WERI-Rb-1 (cell line): Measurements from ENCODE around the gene ADCK2.
"Not testable (repeated sequence)": the region's sequence is repeated elsewhere in the genome, so short reads cannot be mapped to it uniquely, and the experiment has no call there.

Experiments used
- DNase-seq: peaks from one replicate; pipeline ENCODE4 v3.0.0-alpha.2; 2020
- H3K27ac ChIP-seq: fragments of 250-450 bp; sonication (Bioruptor Pico); 2 replicates; pipeline ENCODE4 v1.5.1; 2020; ENCODE audit warnings: mild to moderate bottlenecking, moderate library complexity
- H3K27me3 ChIP-seq: fragments of 250-450 bp; sonication (Bioruptor Pico); 2 replicates; pipeline ENCODE4 v1.5.1; 2021; ENCODE audit warnings: mild to moderate bottlenecking, low read depth, moderate library complexity; ENCODE audit not compliant: insufficient read depth, severe bottlenecking
- H3K36me3 ChIP-seq: fragments of 250-450 bp; sonication (Bioruptor Pico); 2 replicates; pipeline ENCODE4 v1.5.1; 2020; ENCODE audit warnings: mild to moderate bottlenecking, moderate library complexity
- H3K4me3 ChIP-seq: 2 replicates; pipeline ENCODE4 v1.5.1; 2011; ENCODE audit warnings: low read depth, mild to moderate bottlenecking, control low read depth, low read length
- H3K9me3 ChIP-seq: fragments of 250-450 bp; sonication (Bioruptor Pico); 2 replicates; pipeline ENCODE4 v1.5.1; 2021; ENCODE audit warnings: mild to moderate bottlenecking, moderate library complexity; ENCODE audit not compliant: severe bottlenecking
- CTCF ChIP-seq: IDR thresholded peaks from 2 replicates; pipeline ENCODE4 v1.5.1; 2011; ENCODE audit warnings: low read depth, mild to moderate bottlenecking, control low read depth, inconsistent platforms, low read length

ADCK2 gene

GRCh38 chr7:140691376-140692045, 18.8 kb downstream of the ADCK2 start:
- peaks cover 49% of the 10 kb centered on the region for H3K36me3 ChIP-seq
- TF ChIP-seq CTCF = peak; percentile 6; the same call in 1 of the 2 replicates
- no peak overlapping the region for H3K4me3 ChIP-seq
- no peaks in the 10 kb centered on the region for H3K27me3 ChIP-seq
- DNase-seq = no peak
- H3K27ac ChIP-seq = no peak overlapping the region
- no peaks in the 10 kb centered on the region for H3K9me3 ChIP-seq

GRCh38 chr7:140693849-140694248, 21.1 kb downstream of the ADCK2 start:
- DNase-seq, H3K27ac ChIP-seq, H3K4me3 ChIP-seq, H3K9me3 ChIP-seq, H3K27me3 ChIP-seq: not testable (repeated sequence)
- peaks cover 38% of the 10 kb centered on the region for H3K36me3 ChIP-seq

GRCh38 chr7:140694592-140694991, 21.8 kb downstream of the ADCK2 start:
- H3K27me3 ChIP-seq = no peaks in the 10 kb centered on the region
- H3K27ac ChIP-seq = no peak overlapping the region
- no peak for TF ChIP-seq CTCF
- H3K4me3 ChIP-seq = no peak overlapping the region
- DNase-seq = no peak
- H3K9me3 ChIP-seq = no peaks in the 10 kb centered on the region
- H3K36me3 ChIP-seq = peaks cover 40% of the 10 kb centered on the region

GRCh38 chr7:140695381-140695780, 22.6 kb downstream of the ADCK2 start:
- peak overlapping the region; percentile 97 for H3K27ac ChIP-seq
- H3K9me3 ChIP-seq = no peaks in the 10 kb centered on the region
- no peak for TF ChIP-seq CTCF
- H3K36me3 ChIP-seq = peaks cover 36% of the 10 kb centered on the region
- H3K4me3 ChIP-seq = no peak overlapping the region
- H3K27me3 ChIP-seq = no peaks in the 10 kb centered on the region
- no peak for DNase-seq

GRCh38 chr7:140696024-140696679, 23.4 kb downstream of the ADCK2 start:
- DNase-seq = peak; percentile 97

More at GRCh38 chr7:140696024-140696679, 23.4 kb downstream of the ADCK2 start:
- H3K36me3 ChIP-seq = peaks cover 36% of the 10 kb centered on the region
- no peaks in the 10 kb centered on the region for H3K27me3 ChIP-seq
- peak overlapping the region; percentile 82 for H3K4me3 ChIP-seq
- no peaks in the 10 kb centered on the region for H3K9me3 ChIP-seq
- TF ChIP-seq CTCF = no peak
- peak overlapping the region; percentile 97 for H3K27ac ChIP-seq
